Transverse colon (tissue), 4 donors: ENCODE measurements around the gene ZNF324B.
"Not testable (repeated sequence)": the region's sequence is repeated elsewhere in the genome, so short reads cannot be mapped to it uniquely, and the experiment has no call there.

Experiments used
- EP300 ChIP-seq: sonication (generic); formaldehyde crosslinking; IDR thresholded peaks from one replicate; pipeline ENCODE4 v1.6.1; 2017; ENCODE audit warnings: antibody characterized with exemption, low read depth
- POLR2A ChIP-seq: fragments of 450-650 bp; IDR thresholded peaks from one replicate; pipeline ENCODE4 v1.6.1; 2016; ENCODE audit warnings: antibody characterized with exemption, mild to moderate bottlenecking, moderate library complexity
- POLR2AphosphoS5 ChIP-seq, 3 donors: sonication (generic); formaldehyde crosslinking; IDR thresholded peaks; one replicate each; pipeline ENCODE4 v1.6.1; 2016; ENCODE audit warnings: antibody characterized with exemption in 3 of 3
- TF ChIP-seq, protein P1 (sequence below), 5 experiments: fragments of 200-600 bp in 3 of 5; fragments of 450-650 bp in 2 of 5; sonication (generic) in 3 of 5; IDR thresholded peaks; 1 replicate in 2 of 5; 2 replicates in 3 of 5; pipeline ENCODE4 v1.5.1; 2016 to 2017; ENCODE audit warnings: antibody characterized with exemption in 5 of 5, inconsistent platforms in 3 of 5, mild to moderate bottlenecking in 2 of 5, moderate library complexity in 1 of 5

GRCh38 chr19:58403920-58404478 is 47.4 kb upstream of the ZNF324B start:
- TF ChIP-seq POLR2AphosphoS5 (IDR thresholded peaks at IDR 0.05); EP300; POLR2A: not testable (repeated sequence)
- TF ChIP-seq, protein P1, sequence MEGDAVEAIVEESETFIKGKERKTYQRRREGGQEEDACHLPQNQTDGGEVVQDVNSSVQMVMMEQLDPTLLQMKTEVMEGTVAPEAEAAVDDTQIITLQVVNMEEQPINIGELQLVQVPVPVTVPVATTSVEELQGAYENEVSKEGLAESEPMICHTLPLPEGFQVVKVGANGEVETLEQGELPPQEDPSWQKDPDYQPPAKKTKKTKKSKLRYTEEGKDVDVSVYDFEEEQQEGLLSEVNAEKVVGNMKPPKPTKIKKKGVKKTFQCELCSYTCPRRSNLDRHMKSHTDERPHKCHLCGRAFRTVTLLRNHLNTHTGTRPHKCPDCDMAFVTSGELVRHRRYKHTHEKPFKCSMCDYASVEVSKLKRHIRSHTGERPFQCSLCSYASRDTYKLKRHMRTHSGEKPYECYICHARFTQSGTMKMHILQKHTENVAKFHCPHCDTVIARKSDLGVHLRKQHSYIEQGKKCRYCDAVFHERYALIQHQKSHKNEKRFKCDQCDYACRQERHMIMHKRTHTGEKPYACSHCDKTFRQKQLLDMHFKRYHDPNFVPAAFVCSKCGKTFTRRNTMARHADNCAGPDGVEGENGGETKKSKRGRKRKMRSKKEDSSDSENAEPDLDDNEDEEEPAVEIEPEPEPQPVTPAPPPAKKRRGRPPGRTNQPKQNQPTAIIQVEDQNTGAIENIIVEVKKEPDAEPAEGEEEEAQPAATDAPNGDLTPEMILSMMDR (IDR thresholded peaks at IDR 0.05), result not testable (repeated sequence)
